GM18502 (cell line): Measurements from ENCODE around the gene CYYR1.

ENCODE experiments used
- ATAC-seq: cut with Tn5 transposase; IDR thresholded peaks from one replicate; pipeline ENCODE4 v1.9.1; 2021; ENCODE audit warnings: mild to moderate bottlenecking; ENCODE audit not compliant: unreplicated experiment, poor library complexity

The CYYR1 gene

GRCh38 chr21:26572702-26573381 lies at the start of gene CYYR1:
TSS of gene CYYR1 (minus strand) at chr21:26573286. CDS start at chr21:26572940, 346 bp downstream.
- ATAC-seq, result no peak

- no peak for ATAC-seq
Measured at GRCh38 chr21:26617176-26617575, 44.1 kb upstream of the CYYR1 start.

DNA sequence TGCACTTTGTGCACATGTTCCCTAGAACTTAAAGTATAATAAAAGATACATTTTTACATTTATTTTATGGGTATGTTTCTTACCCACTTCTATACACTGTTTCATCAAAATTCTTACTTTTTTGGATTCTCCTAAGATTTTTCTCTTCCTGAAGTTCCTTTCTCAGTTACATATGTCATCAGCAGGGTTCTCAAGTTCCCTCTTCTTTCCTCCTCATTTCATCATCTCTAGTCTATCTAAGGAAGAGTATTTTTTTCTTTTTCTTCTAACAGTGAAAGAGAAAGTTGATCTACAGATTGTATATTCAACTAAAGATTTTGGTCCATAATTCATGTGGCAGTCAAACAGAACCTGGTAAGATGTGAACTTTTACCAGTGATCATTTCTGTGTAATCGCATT lies 41.2 kb upstream of the CYYR1 start:
- ATAC-seq, result no peak

GRCh38 chr21:26599261-26599660 lies 26.2 kb upstream of the CYYR1 start:
- no peak for ATAC-seq

GRCh38 chr21:26597981-26598380 lies 24.9 kb upstream of the CYYR1 start:
- no peak for ATAC-seq

DNA sequence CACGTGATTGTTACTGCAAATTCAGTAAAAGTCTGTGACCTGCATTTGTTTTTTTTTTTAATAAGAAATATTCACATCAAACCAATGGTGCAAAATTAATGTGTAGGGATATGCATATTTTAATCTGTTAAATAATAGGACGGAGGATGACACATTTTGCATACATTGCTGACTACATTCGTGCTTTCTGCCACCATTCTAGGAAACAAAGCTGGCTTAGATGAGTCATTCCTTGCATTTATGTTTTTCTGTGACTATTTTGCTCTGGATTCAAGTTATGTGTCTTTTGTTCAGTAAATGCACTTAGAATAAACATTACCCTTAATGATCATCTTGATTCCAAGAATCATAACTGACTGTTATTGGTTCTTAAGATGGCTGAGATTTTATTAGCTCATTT lies 23.9 kb upstream of the CYYR1 start:
- no peak for ATAC-seq

- no peak for ATAC-seq
Measured at GRCh38 chr21:26595971-26596370, 22.9 kb upstream of the CYYR1 start.

DNA sequence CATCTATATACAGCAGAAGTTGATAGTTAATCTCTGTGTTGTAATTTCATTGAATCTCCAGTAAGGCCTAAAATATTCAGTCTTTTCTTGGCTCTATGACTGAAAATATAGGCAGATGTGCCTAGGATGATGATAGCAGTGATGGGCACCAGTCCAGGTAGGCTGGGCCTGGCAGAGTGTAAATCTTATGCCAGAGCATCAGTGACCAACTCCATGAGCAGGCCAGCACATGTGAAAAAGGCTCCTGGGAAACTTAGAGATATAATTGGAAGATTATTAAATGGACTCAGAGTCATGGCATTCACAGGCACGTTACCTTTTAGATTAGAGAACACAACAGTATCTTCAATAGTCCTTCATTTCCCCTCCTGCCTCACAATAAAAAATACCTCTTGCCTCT lies 20.7 kb upstream of the CYYR1 start:
- no peak for ATAC-seq

- no peak for ATAC-seq
Measured at GRCh38 chr21:26591543-26591942, 18.5 kb upstream of the CYYR1 start.

DNA sequence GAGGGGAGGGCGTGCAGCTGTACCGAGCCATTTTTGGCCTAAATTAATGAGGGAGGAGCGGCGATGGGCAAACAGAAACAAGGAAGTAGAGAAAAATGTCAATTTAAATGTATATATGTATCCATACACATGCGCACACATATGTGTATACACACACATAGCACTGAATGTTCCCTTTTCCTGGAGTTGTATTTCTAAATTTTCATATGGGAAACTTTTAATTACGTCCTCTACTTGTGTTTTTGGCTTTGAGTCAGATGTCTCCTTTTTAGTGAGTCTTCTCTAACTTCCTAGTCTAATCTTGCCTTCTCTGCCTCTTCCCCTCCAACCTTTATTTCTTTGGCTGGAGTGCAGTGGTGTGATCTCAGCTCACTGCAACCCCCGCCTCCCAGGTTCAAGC lies 15.4 kb upstream of the CYYR1 start:
- no peak for ATAC-seq

- no peak for ATAC-seq
Measured at GRCh38 chr21:26587736-26588201, 14.7 kb upstream of the CYYR1 start.

GRCh38 chr21:26583769-26584168 lies 10.7 kb upstream of the CYYR1 start:
- ATAC-seq, result no peak

DNA sequence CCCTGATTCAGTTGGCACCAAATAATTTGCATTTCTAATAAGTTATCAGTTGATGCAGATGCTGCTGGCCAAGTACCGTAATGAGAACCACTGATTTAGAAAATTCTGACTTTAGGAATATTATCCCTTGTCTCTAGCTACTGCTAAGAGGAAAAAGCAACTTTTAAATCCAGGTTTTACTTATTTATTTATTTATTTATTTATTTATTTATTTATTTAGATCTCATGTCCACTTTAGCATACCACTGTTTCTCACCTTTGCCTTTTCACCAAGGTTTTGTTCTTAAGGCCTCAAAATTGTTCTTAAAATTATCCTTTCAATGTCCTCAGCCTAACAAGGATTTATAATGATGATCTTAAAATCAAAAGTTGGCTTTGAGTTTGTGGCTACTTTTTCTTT lies 8.7 kb upstream of the CYYR1 start:
- ATAC-seq, result no peak

- ATAC-seq, result no peak
Measured at GRCh38 chr21:26572076-26572701, 897 bp downstream of the CYYR1 start.

DNA sequence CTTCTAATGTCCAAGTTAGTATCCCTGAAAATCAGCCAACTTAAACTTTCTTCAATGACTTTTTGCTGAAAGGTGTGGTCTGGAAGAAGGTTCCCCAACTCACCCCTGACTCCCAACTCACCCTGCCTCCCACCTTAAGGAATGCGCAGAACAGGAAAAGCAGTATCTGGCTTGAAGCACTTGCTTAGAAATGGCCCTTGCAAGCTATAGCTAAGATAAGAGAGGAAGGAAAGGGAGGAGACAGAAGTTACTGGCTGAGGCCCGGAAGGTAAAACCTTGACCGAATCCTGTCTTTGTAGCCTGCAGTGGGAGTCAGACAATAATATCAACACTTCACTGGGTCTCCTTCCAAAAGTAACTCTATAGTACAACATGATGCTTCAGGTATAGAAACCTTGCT lies 2.9 kb downstream of the CYYR1 start:
- ATAC-seq, result no peak

GRCh38 chr21:26565546-26565945 lies 7.5 kb downstream of the CYYR1 start:
- ATAC-seq, result no peak

GRCh38 chr21:26565111-26565510 lies 8.0 kb downstream of the CYYR1 start:
- no peak for ATAC-seq

DNA sequence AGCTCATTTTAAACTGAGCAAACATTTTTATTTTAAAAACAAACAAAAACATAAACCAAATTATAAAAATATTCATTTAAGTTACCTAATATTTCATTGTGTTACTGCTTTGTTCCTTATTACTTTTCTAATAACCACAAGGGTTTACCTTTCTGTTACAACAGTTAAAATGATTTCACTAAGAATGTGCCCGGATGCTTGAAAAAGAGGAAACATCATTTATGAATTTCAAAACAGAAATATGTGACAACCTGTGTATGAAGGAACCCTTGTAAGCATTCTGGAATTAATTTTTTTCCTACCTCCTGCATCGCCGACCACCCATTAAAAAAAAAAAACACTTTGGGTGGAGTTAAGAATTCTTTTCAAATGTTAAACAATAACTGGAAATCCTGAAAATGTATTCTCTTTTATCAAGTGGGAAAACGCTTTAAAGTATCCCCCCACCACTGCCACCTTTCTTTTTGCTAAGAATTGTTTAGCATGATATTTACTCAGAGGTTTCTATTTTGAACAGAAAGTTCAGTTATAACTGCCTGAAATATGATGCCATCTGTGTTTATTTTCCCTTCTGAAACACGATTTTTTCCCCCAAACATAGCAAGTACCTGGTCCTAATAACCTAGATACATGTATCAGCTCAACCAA lies 9.1 kb downstream of the CYYR1 start:
- no peak for ATAC-seq

DNA sequence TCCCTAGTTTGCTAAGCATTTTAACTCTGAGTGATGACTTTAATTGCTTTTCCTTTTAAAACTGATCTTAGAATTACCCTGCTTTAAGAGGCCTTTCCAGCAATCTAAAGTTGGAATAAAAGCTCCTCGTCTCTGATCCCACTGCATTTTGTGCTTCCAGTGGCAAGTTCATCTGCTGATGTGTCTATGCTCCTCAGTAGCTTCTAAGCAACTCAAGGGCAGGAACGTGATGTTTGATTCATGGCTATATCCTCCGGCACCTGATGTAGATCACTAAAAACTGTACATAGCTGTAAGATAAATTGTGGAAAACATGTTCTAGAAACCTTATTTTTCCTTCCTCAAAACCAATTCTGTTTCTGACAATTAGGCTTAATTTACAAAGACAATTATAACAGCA lies 12.5 kb downstream of the CYYR1 start:
- ATAC-seq, result no peak

- no peak for ATAC-seq
Measured at GRCh38 chr21:26559099-26559498, 14.0 kb downstream of the CYYR1 start.

- no peak for ATAC-seq
Measured at GRCh38 chr21:26557106-26557505, 16.0 kb downstream of the CYYR1 start.
